GM12874 (cell line): ENCODE data around the gene PGM2L1.

Experiments used
- TF ChIP-seq, protein P1 (sequence below): IDR thresholded peaks from 2 replicates; pipeline ENCODE4 v1.5.1; 2011; ENCODE audit warnings: low read depth, mild to moderate bottlenecking, control low read depth, low read length, moderate library complexity; ENCODE audit not compliant: insufficient read depth

Gene PGM2L1

GRCh38 chr11:74306435-74307175 lies 91.6 kb downstream of the PGM2L1 start:
- TF ChIP-seq, protein P1, sequence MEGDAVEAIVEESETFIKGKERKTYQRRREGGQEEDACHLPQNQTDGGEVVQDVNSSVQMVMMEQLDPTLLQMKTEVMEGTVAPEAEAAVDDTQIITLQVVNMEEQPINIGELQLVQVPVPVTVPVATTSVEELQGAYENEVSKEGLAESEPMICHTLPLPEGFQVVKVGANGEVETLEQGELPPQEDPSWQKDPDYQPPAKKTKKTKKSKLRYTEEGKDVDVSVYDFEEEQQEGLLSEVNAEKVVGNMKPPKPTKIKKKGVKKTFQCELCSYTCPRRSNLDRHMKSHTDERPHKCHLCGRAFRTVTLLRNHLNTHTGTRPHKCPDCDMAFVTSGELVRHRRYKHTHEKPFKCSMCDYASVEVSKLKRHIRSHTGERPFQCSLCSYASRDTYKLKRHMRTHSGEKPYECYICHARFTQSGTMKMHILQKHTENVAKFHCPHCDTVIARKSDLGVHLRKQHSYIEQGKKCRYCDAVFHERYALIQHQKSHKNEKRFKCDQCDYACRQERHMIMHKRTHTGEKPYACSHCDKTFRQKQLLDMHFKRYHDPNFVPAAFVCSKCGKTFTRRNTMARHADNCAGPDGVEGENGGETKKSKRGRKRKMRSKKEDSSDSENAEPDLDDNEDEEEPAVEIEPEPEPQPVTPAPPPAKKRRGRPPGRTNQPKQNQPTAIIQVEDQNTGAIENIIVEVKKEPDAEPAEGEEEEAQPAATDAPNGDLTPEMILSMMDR: no peak

DNA sequence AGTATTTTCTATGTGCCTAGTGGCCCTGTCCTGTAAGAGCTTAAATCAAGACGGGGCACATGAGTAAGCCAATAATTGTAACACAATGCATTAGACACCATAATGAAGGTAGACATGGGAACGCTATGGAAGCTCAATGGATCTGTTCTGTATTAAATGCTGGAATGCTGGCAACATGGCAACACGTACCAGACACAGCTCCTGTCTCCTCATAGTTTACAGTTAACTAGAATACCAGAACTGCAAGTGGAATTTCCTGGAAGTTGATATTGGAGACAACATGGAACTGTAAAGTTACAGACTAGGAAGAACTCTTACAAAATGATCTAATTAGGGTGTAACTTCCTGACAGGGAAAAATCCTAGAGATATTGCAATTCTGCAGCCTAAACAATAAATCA lies 99.2 kb downstream of the PGM2L1 start:
- TF ChIP-seq, protein P1: no peak

- TF ChIP-seq, protein P1: no peak
Measured at GRCh38 chr11:74297484-74297883, 100.7 kb downstream of the PGM2L1 start.

- TF ChIP-seq, protein P1: no peak
Measured at GRCh38 chr11:74288911-74289310, 109.3 kb downstream of the PGM2L1 start.

- TF ChIP-seq, protein P1: no peak
Measured at GRCh38 chr11:74288161-74288560, 110.1 kb downstream of the PGM2L1 start.

DNA sequence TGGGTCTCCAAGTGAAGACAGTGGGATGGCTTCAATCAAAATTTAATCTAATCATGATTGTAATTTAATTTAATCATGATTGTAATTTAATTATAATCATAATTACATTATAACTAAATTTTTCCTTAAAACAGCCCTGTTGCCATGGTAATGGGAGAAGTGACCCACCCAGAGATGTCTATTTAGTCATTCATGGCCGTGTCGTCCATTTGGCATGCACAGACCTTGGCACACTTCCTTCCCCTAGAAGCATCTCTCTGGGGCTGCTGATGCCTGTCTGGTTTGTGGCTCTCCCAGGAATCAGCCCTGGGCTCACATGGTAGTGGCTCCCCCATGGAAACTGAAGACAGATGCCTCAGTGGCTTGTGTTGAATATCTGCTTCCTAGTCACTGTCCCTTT lies 113.8 kb downstream of the PGM2L1 start:
- TF ChIP-seq, protein P1: no peak

DNA sequence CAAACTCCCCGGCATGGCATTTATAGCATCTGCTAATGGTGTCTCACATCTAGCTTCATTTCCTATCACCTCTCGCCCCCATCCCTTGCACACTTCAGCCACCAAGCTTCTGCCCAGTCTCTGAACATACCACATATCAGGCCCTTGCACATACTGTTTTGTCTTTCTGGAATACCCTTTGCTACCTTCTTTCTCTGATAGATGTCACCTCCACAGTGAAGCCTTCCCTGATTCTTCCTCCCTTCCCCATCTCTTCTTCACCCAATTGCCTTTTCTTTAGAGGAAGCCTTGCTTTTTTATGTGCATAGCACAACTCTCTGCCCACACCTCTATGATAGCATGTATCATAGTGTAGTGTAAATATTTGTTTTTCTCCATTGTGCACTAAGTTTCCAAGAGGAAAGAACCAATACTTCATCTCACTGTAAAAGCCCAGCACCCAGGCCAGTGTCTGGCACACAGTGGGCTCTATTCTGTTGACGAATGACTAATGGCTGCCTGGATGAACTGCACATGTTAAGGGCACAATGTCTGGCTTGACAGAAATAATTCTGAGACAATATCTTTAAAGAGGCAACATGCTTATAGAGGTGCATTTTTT lies 114.6 kb downstream of the PGM2L1 start:
- TF ChIP-seq, protein P1: no peak
